ENCODE results near the gene KRTAP17-1. TPM values are rescaled to one million over a fixed set of nuclear protein-coding genes. Genes with fewer than 3 reads are reported as not detected.

The KRTAP17-1 gene
- total RNA-seq, 1 experiment from 2014 or later = not detected

DNA sequence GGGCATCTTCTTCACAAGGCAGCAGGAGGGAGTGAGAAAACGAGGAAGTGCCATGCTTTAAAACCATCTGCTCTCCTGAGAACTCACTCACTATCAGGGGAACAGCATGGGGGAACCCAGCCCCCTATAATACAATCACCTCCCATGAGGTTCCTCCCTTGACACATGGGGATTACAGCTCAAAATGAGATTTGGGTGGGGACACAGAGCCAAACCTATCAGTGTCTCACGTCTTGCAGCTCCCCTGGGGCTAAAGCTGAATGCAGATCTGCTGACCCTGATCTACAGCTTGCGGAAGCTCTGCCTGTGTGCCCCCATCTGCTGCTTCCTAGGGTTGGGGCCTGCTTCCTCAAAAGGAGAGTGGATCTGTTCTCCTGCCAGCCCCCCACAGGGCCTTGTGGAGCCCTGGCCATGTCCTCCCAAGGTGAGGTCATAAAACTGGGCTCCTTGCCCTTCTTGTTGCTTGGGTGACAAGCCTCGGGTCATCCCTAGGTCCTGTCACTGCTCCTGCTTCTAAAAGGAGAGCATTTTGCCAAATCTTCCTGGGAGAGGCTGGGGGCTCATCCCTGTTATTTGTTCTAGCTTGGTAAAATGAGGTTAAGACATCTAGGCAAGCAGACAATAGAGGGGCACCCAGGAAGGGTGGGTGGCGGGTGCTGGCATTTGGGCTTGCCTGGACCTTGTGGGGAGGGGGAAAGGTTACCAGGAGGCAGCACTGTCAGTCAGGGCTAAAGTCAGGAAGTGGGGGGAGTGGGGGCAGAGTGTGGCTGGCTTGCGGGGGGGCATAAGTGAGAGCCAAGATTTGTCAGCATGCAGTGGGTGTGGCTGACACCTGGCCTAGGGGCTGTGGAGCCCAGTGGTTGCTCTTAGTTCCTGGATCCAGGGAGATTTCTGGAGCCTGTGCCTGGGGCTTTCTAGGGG, 19.1 kb upstream of the KRTAP17-1 start:
- Mint-ChIP-seq H3K27ac (ENCODE audit: unreplicated experiment) (no peak overlapping the region), H3K4me3 (ENCODE audit: unreplicated experiment) (no peak overlapping the region), H3K9me3 (ENCODE audit: unreplicated experiment) (no peaks in the 10 kb centered on the region), H3K4me1 (ENCODE audit: low read depth, unreplicated experiment) (no peaks in the 10 kb centered on the region), H3K27me3 (ENCODE audit: insufficient read depth, unreplicated experiment) (no peaks in the 10 kb centered on the region), H3K36me3 (ENCODE audit: insufficient read depth, unreplicated experiment) (no peaks in the 10 kb centered on the region)
- no peaks in the 10 kb centered on the region for H3K9me3 ChIP-seq
- H3K4me3 ChIP-seq (ENCODE audit: low read depth, low read length) = no peak overlapping the region
- TF ChIP-seq, protein P1, sequence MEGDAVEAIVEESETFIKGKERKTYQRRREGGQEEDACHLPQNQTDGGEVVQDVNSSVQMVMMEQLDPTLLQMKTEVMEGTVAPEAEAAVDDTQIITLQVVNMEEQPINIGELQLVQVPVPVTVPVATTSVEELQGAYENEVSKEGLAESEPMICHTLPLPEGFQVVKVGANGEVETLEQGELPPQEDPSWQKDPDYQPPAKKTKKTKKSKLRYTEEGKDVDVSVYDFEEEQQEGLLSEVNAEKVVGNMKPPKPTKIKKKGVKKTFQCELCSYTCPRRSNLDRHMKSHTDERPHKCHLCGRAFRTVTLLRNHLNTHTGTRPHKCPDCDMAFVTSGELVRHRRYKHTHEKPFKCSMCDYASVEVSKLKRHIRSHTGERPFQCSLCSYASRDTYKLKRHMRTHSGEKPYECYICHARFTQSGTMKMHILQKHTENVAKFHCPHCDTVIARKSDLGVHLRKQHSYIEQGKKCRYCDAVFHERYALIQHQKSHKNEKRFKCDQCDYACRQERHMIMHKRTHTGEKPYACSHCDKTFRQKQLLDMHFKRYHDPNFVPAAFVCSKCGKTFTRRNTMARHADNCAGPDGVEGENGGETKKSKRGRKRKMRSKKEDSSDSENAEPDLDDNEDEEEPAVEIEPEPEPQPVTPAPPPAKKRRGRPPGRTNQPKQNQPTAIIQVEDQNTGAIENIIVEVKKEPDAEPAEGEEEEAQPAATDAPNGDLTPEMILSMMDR (IDR thresholded peaks at IDR 0.05; ENCODE audit: insufficient read depth in 1 of 2, low read depth in 1 of 2, low read length in 1 of 2, severe bottlenecking in 1 of 2, unreplicated experiment in 1 of 2) = no peak
- no peaks in the 10 kb centered on the region for H3K36me3 ChIP-seq (ENCODE audit: control insufficient read depth, insufficient read depth, low read length)
- H3K4me1 ChIP-seq = no peaks in the 10 kb centered on the region
- no peaks in the 10 kb centered on the region for H3K27me3 ChIP-seq (replicated peaks; ENCODE audit: control insufficient read depth, insufficient read depth, low read length)
- intact Hi-C loops (cut with micrococcal nuclease; ENCODE audit: unreplicated experiment) = no loop called here
- BruUV-seq (replicated peaks) = no TSS peak
- ChIA-PET POLR2A (no interaction called here), CTCF (interaction anchor here (1.7 kb wide), 1 partner anchor 12 kb away, joined by 6 read pairs; no protein-coding TSS in a partner anchor)
- DNase-seq = no peak

DNA sequence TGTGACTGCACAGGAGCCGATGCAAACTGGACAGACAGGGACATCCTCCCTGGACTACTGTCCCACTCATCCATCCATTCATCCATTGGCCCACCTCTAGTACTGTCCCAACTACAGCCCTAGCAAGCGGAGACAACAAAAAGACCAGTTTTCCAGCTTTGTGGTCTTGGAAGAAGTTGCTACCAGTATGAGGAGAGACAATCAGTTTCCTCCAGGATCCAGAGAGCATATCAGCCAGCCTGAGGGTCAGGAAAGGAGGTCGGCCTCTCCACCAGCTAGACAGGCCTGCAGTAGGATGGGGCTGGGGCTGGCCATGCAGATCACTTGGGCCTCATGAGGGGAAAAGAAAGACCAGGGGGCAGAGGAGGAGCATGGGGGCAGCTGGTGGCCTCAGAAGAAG, 18.3 kb upstream of the KRTAP17-1 start:
- no peaks in the 10 kb centered on the region for H3K9me3 ChIP-seq
- no peaks in the 10 kb centered on the region for H3K27me3 ChIP-seq (replicated peaks; ENCODE audit: control insufficient read depth, insufficient read depth, low read length)
- no peak overlapping the region for H3K4me3 Mint-ChIP-seq (ENCODE audit: unreplicated experiment)
- no peak overlapping the region for H3K4me3 ChIP-seq (ENCODE audit: low read depth, low read length)
- ChIA-PET CTCF (interaction anchor here (1.7 kb wide), 1 partner anchor 11 kb away, joined by 6 read pairs; no protein-coding TSS in a partner anchor), POLR2A (no interaction called here)
- no peaks in the 10 kb centered on the region for H3K27me3 Mint-ChIP-seq (ENCODE audit: insufficient read depth, unreplicated experiment)
- no peaks in the 10 kb centered on the region for H3K9me3 Mint-ChIP-seq (ENCODE audit: unreplicated experiment)
- no peaks in the 10 kb centered on the region for H3K4me1 Mint-ChIP-seq (ENCODE audit: low read depth, unreplicated experiment)
- BruUV-seq (replicated peaks) = no TSS peak
- DNase-seq = no peak
- H3K36me3 Mint-ChIP-seq (ENCODE audit: insufficient read depth, unreplicated experiment) = no peaks in the 10 kb centered on the region
- TF ChIP-seq, protein P1 (IDR thresholded peaks at IDR 0.05; ENCODE audit: insufficient read depth in 1 of 2, low read depth in 1 of 2, low read length in 1 of 2, severe bottlenecking in 1 of 2, unreplicated experiment in 1 of 2) = no peak
- no peak overlapping the region for H3K27ac Mint-ChIP-seq (ENCODE audit: unreplicated experiment)
- no peaks in the 10 kb centered on the region for H3K36me3 ChIP-seq (ENCODE audit: control insufficient read depth, insufficient read depth, low read length)
- H3K4me1 ChIP-seq = no peaks in the 10 kb centered on the region
- intact Hi-C loops (cut with micrococcal nuclease; ENCODE audit: unreplicated experiment) = no loop called here

DNA sequence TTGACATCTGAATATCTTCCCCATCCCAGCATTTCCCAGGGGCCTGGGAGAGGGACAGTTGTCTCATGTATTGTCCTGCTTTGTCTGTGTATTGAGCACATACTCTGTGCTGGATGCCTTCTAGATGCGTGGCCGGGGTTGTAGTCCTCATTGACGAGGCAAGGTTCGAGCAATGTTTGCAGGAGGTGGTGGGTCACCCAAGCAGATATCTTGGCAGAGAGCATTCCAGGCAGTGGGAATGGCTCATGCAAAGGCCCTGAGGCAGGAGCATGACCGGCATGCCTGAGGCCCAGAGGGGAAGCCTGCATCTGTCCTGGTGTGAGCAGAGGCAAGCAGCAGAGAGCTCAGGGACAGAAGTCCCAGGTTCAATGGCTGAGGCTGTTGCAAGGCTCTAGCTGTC, 17.6 kb upstream of the KRTAP17-1 start:
- no peaks in the 10 kb centered on the region for H3K36me3 Mint-ChIP-seq (ENCODE audit: insufficient read depth, unreplicated experiment)

More for the DNA sequence above, 17.6 kb upstream of the KRTAP17-1 start:
- H3K27me3 ChIP-seq (replicated peaks; ENCODE audit: control insufficient read depth, insufficient read depth, low read length) = no peaks in the 10 kb centered on the region
- Mint-ChIP-seq H3K4me3 (ENCODE audit: unreplicated experiment) (no peak overlapping the region), H3K9me3 (ENCODE audit: unreplicated experiment) (no peaks in the 10 kb centered on the region), H3K4me1 (ENCODE audit: low read depth, unreplicated experiment) (no peaks in the 10 kb centered on the region), H3K27me3 (ENCODE audit: insufficient read depth, unreplicated experiment) (no peaks in the 10 kb centered on the region), H3K27ac (ENCODE audit: unreplicated experiment) (no peak overlapping the region)
- intact Hi-C loops (cut with micrococcal nuclease; ENCODE audit: unreplicated experiment) = no loop called here
- DNase-seq = no peak
- ChIA-PET CTCF (interaction anchor here (1.7 kb wide), 1 partner anchor 11 kb away, joined by 6 read pairs; no protein-coding TSS in a partner anchor), POLR2A (no interaction called here)
- no peaks in the 10 kb centered on the region for H3K9me3 ChIP-seq
- H3K36me3 ChIP-seq (ENCODE audit: control insufficient read depth, insufficient read depth, low read length) = no peaks in the 10 kb centered on the region
- H3K4me3 ChIP-seq (ENCODE audit: low read depth, low read length) = no peak overlapping the region
- no TSS peak for BruUV-seq (replicated peaks)
- TF ChIP-seq, protein P1 (IDR thresholded peaks at IDR 0.05; ENCODE audit: insufficient read depth in 1 of 2, low read depth in 1 of 2, low read length in 1 of 2, severe bottlenecking in 1 of 2, unreplicated experiment in 1 of 2) = no peak
- no peaks in the 10 kb centered on the region for H3K4me1 ChIP-seq

All from Caco-2 (cell line).